ENCODE data around the gene PLCB4.

GRCh38 chr20:9270831-9271230, 201.9 kb downstream of the PLCB4 start:
- TF ChIP-seq, protein P1, sequence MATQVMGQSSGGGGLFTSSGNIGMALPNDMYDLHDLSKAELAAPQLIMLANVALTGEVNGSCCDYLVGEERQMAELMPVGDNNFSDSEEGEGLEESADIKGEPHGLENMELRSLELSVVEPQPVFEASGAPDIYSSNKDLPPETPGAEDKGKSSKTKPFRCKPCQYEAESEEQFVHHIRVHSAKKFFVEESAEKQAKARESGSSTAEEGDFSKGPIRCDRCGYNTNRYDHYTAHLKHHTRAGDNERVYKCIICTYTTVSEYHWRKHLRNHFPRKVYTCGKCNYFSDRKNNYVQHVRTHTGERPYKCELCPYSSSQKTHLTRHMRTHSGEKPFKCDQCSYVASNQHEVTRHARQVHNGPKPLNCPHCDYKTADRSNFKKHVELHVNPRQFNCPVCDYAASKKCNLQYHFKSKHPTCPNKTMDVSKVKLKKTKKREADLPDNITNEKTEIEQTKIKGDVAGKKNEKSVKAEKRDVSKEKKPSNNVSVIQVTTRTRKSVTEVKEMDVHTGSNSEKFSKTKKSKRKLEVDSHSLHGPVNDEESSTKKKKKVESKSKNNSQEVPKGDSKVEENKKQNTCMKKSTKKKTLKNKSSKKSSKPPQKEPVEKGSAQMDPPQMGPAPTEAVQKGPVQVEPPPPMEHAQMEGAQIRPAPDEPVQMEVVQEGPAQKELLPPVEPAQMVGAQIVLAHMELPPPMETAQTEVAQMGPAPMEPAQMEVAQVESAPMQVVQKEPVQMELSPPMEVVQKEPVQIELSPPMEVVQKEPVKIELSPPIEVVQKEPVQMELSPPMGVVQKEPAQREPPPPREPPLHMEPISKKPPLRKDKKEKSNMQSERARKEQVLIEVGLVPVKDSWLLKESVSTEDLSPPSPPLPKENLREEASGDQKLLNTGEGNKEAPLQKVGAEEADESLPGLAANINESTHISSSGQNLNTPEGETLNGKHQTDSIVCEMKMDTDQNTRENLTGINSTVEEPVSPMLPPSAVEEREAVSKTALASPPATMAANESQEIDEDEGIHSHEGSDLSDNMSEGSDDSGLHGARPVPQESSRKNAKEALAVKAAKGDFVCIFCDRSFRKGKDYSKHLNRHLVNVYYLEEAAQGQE (IDR thresholded peaks at IDR 0.05; ENCODE audit: unreplicated experiment) = no peak
- TF ChIP-seq NANOG (IDR thresholded peaks at IDR 0.05; ENCODE audit: borderline replicate concordance) (no peak), CREB1 (CRISPR knock-in tag; IDR thresholded peaks at IDR 0.05; ENCODE audit: low read depth) (no peak), STAT1 (IDR thresholded peaks at IDR 0.05; ENCODE audit: unreplicated experiment) (no peak), POLR2AphosphoS5 (IDR thresholded peaks at IDR 0.05; ENCODE audit: low read depth) (no peak), JUNB (IDR thresholded peaks at IDR 0.05; ENCODE audit: unreplicated experiment) (no peak), EZH2phosphoT487 (IDR thresholded peaks at IDR 0.05; ENCODE audit: unreplicated experiment) (no peak), EZH2 (IDR thresholded peaks at IDR 0.05; ENCODE audit: low read depth, unreplicated experiment) (no peak)
- TF ChIP-seq, protein P2, sequence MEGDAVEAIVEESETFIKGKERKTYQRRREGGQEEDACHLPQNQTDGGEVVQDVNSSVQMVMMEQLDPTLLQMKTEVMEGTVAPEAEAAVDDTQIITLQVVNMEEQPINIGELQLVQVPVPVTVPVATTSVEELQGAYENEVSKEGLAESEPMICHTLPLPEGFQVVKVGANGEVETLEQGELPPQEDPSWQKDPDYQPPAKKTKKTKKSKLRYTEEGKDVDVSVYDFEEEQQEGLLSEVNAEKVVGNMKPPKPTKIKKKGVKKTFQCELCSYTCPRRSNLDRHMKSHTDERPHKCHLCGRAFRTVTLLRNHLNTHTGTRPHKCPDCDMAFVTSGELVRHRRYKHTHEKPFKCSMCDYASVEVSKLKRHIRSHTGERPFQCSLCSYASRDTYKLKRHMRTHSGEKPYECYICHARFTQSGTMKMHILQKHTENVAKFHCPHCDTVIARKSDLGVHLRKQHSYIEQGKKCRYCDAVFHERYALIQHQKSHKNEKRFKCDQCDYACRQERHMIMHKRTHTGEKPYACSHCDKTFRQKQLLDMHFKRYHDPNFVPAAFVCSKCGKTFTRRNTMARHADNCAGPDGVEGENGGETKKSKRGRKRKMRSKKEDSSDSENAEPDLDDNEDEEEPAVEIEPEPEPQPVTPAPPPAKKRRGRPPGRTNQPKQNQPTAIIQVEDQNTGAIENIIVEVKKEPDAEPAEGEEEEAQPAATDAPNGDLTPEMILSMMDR (conservative IDR thresholded peaks at IDR 0.05; ENCODE audit: low read depth in 2 of 2) = no peak
- TF ChIP-seq, protein P3, sequence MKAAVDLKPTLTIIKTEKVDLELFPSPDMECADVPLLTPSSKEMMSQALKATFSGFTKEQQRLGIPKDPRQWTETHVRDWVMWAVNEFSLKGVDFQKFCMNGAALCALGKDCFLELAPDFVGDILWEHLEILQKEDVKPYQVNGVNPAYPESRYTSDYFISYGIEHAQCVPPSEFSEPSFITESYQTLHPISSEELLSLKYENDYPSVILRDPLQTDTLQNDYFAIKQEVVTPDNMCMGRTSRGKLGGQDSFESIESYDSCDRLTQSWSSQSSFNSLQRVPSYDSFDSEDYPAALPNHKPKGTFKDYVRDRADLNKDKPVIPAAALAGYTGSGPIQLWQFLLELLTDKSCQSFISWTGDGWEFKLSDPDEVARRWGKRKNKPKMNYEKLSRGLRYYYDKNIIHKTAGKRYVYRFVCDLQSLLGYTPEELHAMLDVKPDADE (IDR thresholded peaks at IDR 0.05) = no peak

Measured in GM23338 (cell line).